AG04449 (cell line): Measurements from ENCODE around the gene KRTAP6-2.

ENCODE experiments used
- CTCF ChIA-PET: fragments of 350-600 bp; formaldehyde crosslinking; extraction: SDS; loops from one replicate; lab custom pipeline; 2021; ENCODE audit warnings: antibody characterized with exemption; lab: Yijun Ruan, JAX
- POLR2A ChIA-PET: fragments of 400-600, 350-600 bp; formaldehyde crosslinking; extraction: SDS; loops from one replicate; lab custom pipeline; 2020; ENCODE audit warnings: antibody characterized with exemption, inconsistent platforms; lab: Yijun Ruan, JAX
- DNase-seq: peaks from one replicate; pipeline ENCODE4 v3.0.0-alpha.2; 2010; ENCODE audit warnings: low read depth, low spot score
- H3K4me3 ChIP-seq: 2 replicates; pipeline ENCODE4 v1.5.1; 2011; ENCODE audit warnings: low read depth, mild to moderate bottlenecking, control low read depth, low read length
- CTCF ChIP-seq: IDR thresholded peaks from one replicate; pipeline ENCODE4 v1.5.1; 2011; ENCODE audit warnings: mild to moderate bottlenecking, moderate library complexity, low read length, control low read depth, inconsistent platforms; ENCODE audit not compliant: insufficient read depth; ENCODE audit errors: missing control alignments

The KRTAP6-2 gene

GRCh38 chr21:30563630-30564029 lies 35.1 kb downstream of the KRTAP6-2 start:
- no peak for TF ChIP-seq CTCF
- ChIA-PET CTCF (no interaction called here), POLR2A (no interaction called here)
- no peak for DNase-seq
- no peak overlapping the region for H3K4me3 ChIP-seq

- CTCF ChIA-PET: no interaction called here
- POLR2A ChIA-PET: no interaction called here
- no peak for DNase-seq
- H3K4me3 ChIP-seq: no peak overlapping the region
- TF ChIP-seq CTCF: no peak
Measured at GRCh38 chr21:30563072-30563471, 35.6 kb downstream of the KRTAP6-2 start.

- CTCF ChIA-PET: no interaction called here
- DNase-seq: no peak
- H3K4me3 ChIP-seq: no peak overlapping the region
- no peak for TF ChIP-seq CTCF
- POLR2A ChIA-PET: no interaction called here
Measured at GRCh38 chr21:30561957-30562356, 36.7 kb downstream of the KRTAP6-2 start.

- no peak within 1 kb of the TSS for H3K4me3 ChIP-seq
- TF ChIP-seq CTCF: no peak
- no peak for DNase-seq
- ChIA-PET CTCF (no interaction called here), POLR2A (no interaction called here)
Measured at GRCh38 chr21:30561264-30561895, 37.3 kb downstream of the KRTAP6-2 start, which contains the start of gene KRTAP19-7. Gene KRTAP19-7, minus strand, starts transcription at chr21:30561314. Its CDS starts 25 bp downstream, at chr21:30561289.

- no peak for TF ChIP-seq CTCF
- no peak overlapping the region for H3K4me3 ChIP-seq
- ChIA-PET CTCF (no interaction called here), POLR2A (no interaction called here)
- DNase-seq: no peak
Measured at GRCh38 chr21:30555095-30555494, 43.6 kb downstream of the KRTAP6-2 start.

- DNase-seq: no peak
- ChIA-PET CTCF (no interaction called here), POLR2A (no interaction called here)
- no peak for TF ChIP-seq CTCF
- H3K4me3 ChIP-seq: no peak overlapping the region
Measured at GRCh38 chr21:30552782-30553181, 45.9 kb downstream of the KRTAP6-2 start.
